Measurements from ENCODE around the gene JAG1. TPM values are rescaled to one million over a fixed set of nuclear protein-coding genes. Genes with fewer than 3 reads are reported as not detected.

The JAG1 gene
- total RNA-seq, 1 experiment from 2014 or later = 45.2 TPM

- no peaks in the 10 kb centered on the region for H3K36me3 Mint-ChIP-seq
- H3K4me3 Mint-ChIP-seq = no peak overlapping the region
- H3K27me3 Mint-ChIP-seq (ENCODE audit: low read depth) = no peaks in the 10 kb centered on the region
- ChIA-PET POLR2A (interaction anchor here (0.6 to 1.0 kb wide), 2 partner anchors 12 to 43 kb away, joined by 3 to 5 read pairs; partner anchors contain the start of gene JAG1), CTCF (interaction anchor here (0.8 kb wide), 1 partner anchor 153 kb away, joined by 3 read pairs; no protein-coding TSS in a partner anchor)
- DNase-seq (ENCODE audit: low spot score) = no peak
- no peak overlapping the region for H3K27ac Mint-ChIP-seq
- H3K9me3 Mint-ChIP-seq = no peaks in the 10 kb centered on the region
- TF ChIP-seq ESRRA (CRISPR knock-in tag; IDR thresholded peaks at IDR 0.05; ENCODE audit: borderline replicate concordance) (no peak), ATF3 (CRISPR knock-in tag; conservative IDR thresholded peaks at IDR 0.05) (no peak), ZNF512 (CRISPR knock-in tag; IDR thresholded peaks at IDR 0.05; ENCODE audit: borderline replicate concordance) (no peak), SP1 (CRISPR knock-in tag; conservative IDR thresholded peaks at IDR 0.05) (no peak), PREB (CRISPR knock-in tag; IDR thresholded peaks at IDR 0.05; ENCODE audit: borderline replicate concordance) (no peak), ZNF121 (CRISPR knock-in tag; IDR thresholded peaks at IDR 0.05) (no peak), IRF1 (CRISPR knock-in tag; IDR thresholded peaks at IDR 0.05) (no peak)
- ATAC-seq = no peak
- H3K4me1 Mint-ChIP-seq = peaks cover 89% of the 10 kb centered on the region
Measured at GRCh38 chr20:10631126-10631525, 42.7 kb downstream of the JAG1 start.

GRCh38 chr20:10629946-10630650 lies 43.7 kb downstream of the JAG1 start:
- ATAC-seq (peak; percentile 36), DNase-seq (ENCODE audit: low spot score) (no peak)
- peaks cover 84% of the 10 kb centered on the region for H3K4me1 Mint-ChIP-seq
- ChIA-PET CTCF (no interaction called here), POLR2A (no interaction called here)
- H3K4me3 Mint-ChIP-seq = no peak overlapping the region
- H3K9me3 Mint-ChIP-seq = no peaks in the 10 kb centered on the region
- no peak overlapping the region for H3K27ac Mint-ChIP-seq
- TF ChIP-seq KAT7 (CRISPR knock-in tag; IDR thresholded peaks at IDR 0.05; ENCODE audit: borderline replicate concordance) (no peak), ATF2 (CRISPR knock-in tag; IDR thresholded peaks at IDR 0.05; ENCODE audit: borderline replicate concordance, low read depth) (no peak), IRF1 (CRISPR knock-in tag; IDR thresholded peaks at IDR 0.05) (no peak), EMX1 (CRISPR knock-in tag; IDR thresholded peaks at IDR 0.05) (no peak), ELF4 (CRISPR knock-in tag; IDR thresholded peaks at IDR 0.05; ENCODE audit: low read depth) (no peak), CREM (CRISPR knock-in tag; IDR thresholded peaks at IDR 0.05) (no peak), ZBTB43 (CRISPR knock-in tag; IDR thresholded peaks at IDR 0.05) (no peak), MXD4 (CRISPR knock-in tag; IDR thresholded peaks at IDR 0.05; ENCODE audit: borderline replicate concordance) (no peak), AR (CRISPR knock-in tag; IDR thresholded peaks at IDR 0.05) (no peak), SOX15 (CRISPR knock-in tag; IDR thresholded peaks at IDR 0.05) (no peak), FOXJ3 (CRISPR knock-in tag; IDR thresholded peaks at IDR 0.05; ENCODE audit: borderline replicate concordance) (no peak), E2F1 (CRISPR knock-in tag; IDR thresholded peaks at IDR 0.05) (no peak), HMGXB4 (CRISPR knock-in tag; IDR thresholded peaks at IDR 0.05) (no peak)
- no peaks in the 10 kb centered on the region for H3K27me3 Mint-ChIP-seq (ENCODE audit: low read depth)
- H3K36me3 Mint-ChIP-seq = no peaks in the 10 kb centered on the region
